ENCODE measurements around the gene RPS6KA2.

GRCh38 chr6:166498228-166498627 lies 128.8 kb downstream of the RPS6KA2 start:
- no peak for TF ChIP-seq CTCF (IDR thresholded peaks at IDR 0.05)
- TF ChIP-seq POLR2A (IDR thresholded peaks at IDR 0.05) = no peak
